ENCODE measurements around the gene HHIPL1. TPM values are rescaled to one million over a fixed set of nuclear protein-coding genes. Genes with fewer than 3 reads are reported as not detected.

HHIPL1 gene
- total RNA-seq, 2 experiments from 2014 or later, result not detected

DNA sequence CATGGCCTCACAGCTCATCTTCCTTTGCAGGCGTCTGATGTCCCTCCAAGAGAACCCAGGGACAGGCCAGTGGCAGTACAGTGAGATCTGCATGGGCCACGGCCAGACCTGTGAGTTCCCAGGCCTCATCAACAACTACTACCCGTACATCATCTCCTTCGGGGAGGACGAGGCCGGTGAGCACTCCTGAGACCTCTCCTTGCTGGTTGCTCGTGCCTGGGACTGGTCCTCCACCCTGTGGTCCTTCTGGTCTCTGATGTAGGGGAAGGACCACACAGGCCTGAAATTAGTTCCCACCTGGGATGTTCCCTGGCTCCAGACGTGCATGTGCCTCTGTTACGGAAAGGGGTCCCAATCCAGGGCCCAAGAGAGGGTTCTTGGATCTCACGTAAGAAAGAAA lies 17.9 kb downstream of the HHIPL1 start:
- H3K9me3 Mint-ChIP-seq, result no peaks in the 10 kb centered on the region
- TF ChIP-seq, protein P1, sequence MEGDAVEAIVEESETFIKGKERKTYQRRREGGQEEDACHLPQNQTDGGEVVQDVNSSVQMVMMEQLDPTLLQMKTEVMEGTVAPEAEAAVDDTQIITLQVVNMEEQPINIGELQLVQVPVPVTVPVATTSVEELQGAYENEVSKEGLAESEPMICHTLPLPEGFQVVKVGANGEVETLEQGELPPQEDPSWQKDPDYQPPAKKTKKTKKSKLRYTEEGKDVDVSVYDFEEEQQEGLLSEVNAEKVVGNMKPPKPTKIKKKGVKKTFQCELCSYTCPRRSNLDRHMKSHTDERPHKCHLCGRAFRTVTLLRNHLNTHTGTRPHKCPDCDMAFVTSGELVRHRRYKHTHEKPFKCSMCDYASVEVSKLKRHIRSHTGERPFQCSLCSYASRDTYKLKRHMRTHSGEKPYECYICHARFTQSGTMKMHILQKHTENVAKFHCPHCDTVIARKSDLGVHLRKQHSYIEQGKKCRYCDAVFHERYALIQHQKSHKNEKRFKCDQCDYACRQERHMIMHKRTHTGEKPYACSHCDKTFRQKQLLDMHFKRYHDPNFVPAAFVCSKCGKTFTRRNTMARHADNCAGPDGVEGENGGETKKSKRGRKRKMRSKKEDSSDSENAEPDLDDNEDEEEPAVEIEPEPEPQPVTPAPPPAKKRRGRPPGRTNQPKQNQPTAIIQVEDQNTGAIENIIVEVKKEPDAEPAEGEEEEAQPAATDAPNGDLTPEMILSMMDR (IDR thresholded peaks at IDR 0.05), result no peak
- intact Hi-C loops (cut with DNase I, micrococcal nuclease), result no loop called here
- Histone ChIP-seq H3K9me3 (ENCODE audit: control insufficient read depth in 1 of 2, insufficient read depth in 1 of 2, low read length in 2 of 2) (peaks cover 0 to 5% of the 10 kb centered on the region in 2 experiments), H3K4me1 (ENCODE audit: insufficient read depth, low read length) (no peaks in the 10 kb centered on the region), H3K27me3 (ENCODE audit: control insufficient read depth in 1 of 2, insufficient read depth in 2 of 2, low read length in 2 of 2) (peaks cover 38 to 44% of the 10 kb centered on the region in 2 experiments), H3K4me3 (ENCODE audit: low read length) (no peak overlapping the region), H3K36me3 (ENCODE audit: insufficient read depth, low read length) (no peaks in the 10 kb centered on the region), H3K27ac (ENCODE audit: low read depth in 1 of 2, low read length in 2 of 2) (no peak overlapping the region)
- CTCF ChIA-PET, result no interaction called here
- no peaks in the 10 kb centered on the region for H3K36me3 Mint-ChIP-seq (ENCODE audit: low read depth)
- H3K4me3 Mint-ChIP-seq, result no peak overlapping the region
- H3K27me3 Mint-ChIP-seq, result peaks cover 58% of the 10 kb centered on the region
- DNase-seq (no peak), ATAC-seq (ENCODE audit: poor library complexity) (no peak)
- H3K4me1 Mint-ChIP-seq (ENCODE audit: low read depth), result peaks cover 4% of the 10 kb centered on the region
- POLR2A ChIA-PET, result no interaction called here
- H3K27ac Mint-ChIP-seq, result no peak overlapping the region

DNA sequence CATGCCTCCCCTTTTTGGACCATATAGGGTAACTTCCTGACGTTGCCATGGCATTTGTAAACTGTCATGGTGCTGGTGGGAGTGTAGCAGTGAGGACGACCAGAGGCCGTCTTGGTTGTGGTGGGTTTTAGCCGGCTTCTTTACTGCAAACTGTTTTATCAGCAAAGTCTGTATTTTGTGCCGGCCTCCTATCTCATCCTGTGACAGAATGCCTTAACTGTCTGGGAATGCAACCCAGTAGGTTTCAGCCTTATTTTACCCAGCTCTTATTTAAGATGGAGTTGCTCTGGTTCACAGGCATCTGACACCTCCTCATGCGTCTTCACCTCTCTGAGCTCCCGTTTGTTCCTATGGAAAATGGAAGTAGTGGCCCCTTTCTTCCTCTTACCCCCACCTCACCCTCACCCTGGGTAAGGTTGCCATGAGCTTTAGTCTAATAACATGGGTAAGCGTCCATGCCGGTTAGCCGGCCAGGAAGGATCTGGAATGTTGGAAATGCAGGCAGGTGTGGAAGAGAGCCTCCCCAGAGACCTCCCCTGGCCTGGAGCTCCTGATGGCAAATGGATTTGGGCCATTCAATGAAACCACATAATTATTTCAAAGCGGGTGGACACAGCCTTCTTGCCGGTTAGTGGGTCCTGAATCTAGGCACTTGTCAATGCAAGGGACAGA lies 18.6 kb downstream of the HHIPL1 start:
- H3K4me1 ChIP-seq (ENCODE audit: insufficient read depth, low read length), result no peaks in the 10 kb centered on the region
- H3K27ac ChIP-seq (ENCODE audit: low read depth in 1 of 2, low read length in 2 of 2), result no peak overlapping the region
- H3K9me3 ChIP-seq (ENCODE audit: control insufficient read depth in 1 of 2, insufficient read depth in 1 of 2, low read length in 2 of 2), result peaks cover 0 to 5% of the 10 kb centered on the region in 2 experiments
- ATAC-seq (ENCODE audit: poor library complexity), result no peak
- ChIA-PET POLR2A (no interaction called here), CTCF (no interaction called here)
- no peaks in the 10 kb centered on the region for H3K36me3 Mint-ChIP-seq (ENCODE audit: low read depth)
- no peak overlapping the region for H3K27ac Mint-ChIP-seq
- DNase-seq, result no peak
- no peaks in the 10 kb centered on the region for H3K36me3 ChIP-seq (ENCODE audit: insufficient read depth, low read length)
- TF ChIP-seq, protein P1 (IDR thresholded peaks at IDR 0.05), result no peak
- intact Hi-C loops (cut with DNase I, micrococcal nuclease), result no loop called here
- no peak overlapping the region for H3K4me3 Mint-ChIP-seq
- H3K9me3 Mint-ChIP-seq, result no peaks in the 10 kb centered on the region
- H3K27me3 Mint-ChIP-seq, result peaks cover 52% of the 10 kb centered on the region
- H3K4me1 Mint-ChIP-seq (ENCODE audit: low read depth), result peaks cover 4% of the 10 kb centered on the region
- no peak overlapping the region for H3K4me3 ChIP-seq (ENCODE audit: low read length)
- peaks cover 35 to 38% of the 10 kb centered on the region in 2 experiments for H3K27me3 ChIP-seq (ENCODE audit: control insufficient read depth in 1 of 2, insufficient read depth in 2 of 2, low read length in 2 of 2)

DNA sequence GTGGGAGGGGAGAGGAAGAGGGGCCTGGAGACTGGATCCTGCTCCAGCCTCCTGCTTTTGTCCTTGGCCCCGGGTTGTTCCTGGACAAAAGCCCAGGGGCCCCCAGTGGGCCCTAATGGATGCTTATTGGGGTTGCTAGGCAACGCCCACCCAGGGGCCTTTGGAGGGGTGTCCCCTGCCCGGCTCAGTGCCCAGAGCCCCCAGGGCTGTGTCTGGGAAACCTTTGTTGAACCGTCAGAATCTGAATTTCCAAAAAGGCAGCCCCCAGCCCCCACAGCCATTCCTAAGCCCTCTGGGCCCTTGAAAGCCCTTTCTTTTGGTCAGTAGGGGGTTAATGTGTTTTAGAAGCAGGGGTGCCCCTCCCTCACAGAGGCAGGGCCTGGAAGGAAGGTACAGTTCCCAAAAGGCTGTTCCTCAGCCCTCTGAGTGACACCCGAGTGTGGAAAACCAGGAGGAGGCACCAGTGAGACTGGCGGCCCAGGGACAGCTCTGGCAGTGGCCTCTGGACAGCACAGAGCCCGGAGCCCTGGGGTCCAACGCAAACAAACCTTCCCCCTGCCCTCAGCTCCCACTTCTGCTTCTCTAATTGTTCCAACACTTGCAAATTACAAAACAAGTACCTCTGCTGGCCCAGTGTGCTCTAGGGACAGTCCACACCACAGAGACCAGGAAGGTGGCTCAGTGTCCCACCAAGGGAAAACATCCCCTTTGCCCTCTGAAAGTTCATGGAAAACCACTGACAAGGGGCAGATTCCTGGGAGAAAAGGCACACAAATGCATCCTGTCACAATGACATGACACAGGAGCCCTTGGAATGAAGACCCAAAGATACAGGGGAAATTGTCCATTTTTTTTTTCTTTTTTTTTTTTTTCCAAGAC lies 19.4 kb downstream of the HHIPL1 start:
- ChIA-PET CTCF (no interaction called here), POLR2A (no interaction called here)
- Histone ChIP-seq H3K4me1 (ENCODE audit: insufficient read depth, low read length) (no peaks in the 10 kb centered on the region), H3K27me3 (ENCODE audit: control insufficient read depth in 1 of 2, insufficient read depth in 2 of 2, low read length in 2 of 2) (peaks cover 30% of the 10 kb centered on the region in 2 experiments), H3K4me3 (ENCODE audit: low read length) (no peak overlapping the region), H3K36me3 (ENCODE audit: insufficient read depth, low read length) (no peaks in the 10 kb centered on the region), H3K9me3 (ENCODE audit: control insufficient read depth in 1 of 2, insufficient read depth in 1 of 2, low read length in 2 of 2) (peaks cover 0 to 5% of the 10 kb centered on the region in 2 experiments), H3K27ac (ENCODE audit: low read depth in 1 of 2, low read length in 2 of 2) (no peak overlapping the region)
- TF ChIP-seq, protein P1 (IDR thresholded peaks at IDR 0.05), result no peak
- H3K4me3 Mint-ChIP-seq, result no peak overlapping the region
- DNase-seq, result no peak
- H3K27me3 Mint-ChIP-seq, result peaks cover 50% of the 10 kb centered on the region
- peaks cover 4% of the 10 kb centered on the region for H3K4me1 Mint-ChIP-seq (ENCODE audit: low read depth)
- no peaks in the 10 kb centered on the region for H3K9me3 Mint-ChIP-seq
- no peaks in the 10 kb centered on the region for H3K36me3 Mint-ChIP-seq (ENCODE audit: low read depth)
- no peak for ATAC-seq (ENCODE audit: poor library complexity)
- intact Hi-C loops (cut with DNase I, micrococcal nuclease), result no loop called here
- no peak overlapping the region for H3K27ac Mint-ChIP-seq

All from CD4-positive, alpha-beta T cell (primary cell).